KMS-11 (cell line): Measurements from ENCODE around the gene NECAB3.

Experiments
- H2AFZ ChIP-seq: fragments of 200-600 bp; sonication (generic); 2 replicates; pipeline ENCODE4 v1.6.1; 2016; ENCODE audit warnings: antibody characterized with exemption, mixed run types, low read depth
- H3K27ac ChIP-seq: fragments of 200-600 bp; sonication (generic); 2 replicates; pipeline ENCODE4 v1.6.1; 2016; ENCODE audit warnings: mild to moderate bottlenecking, mixed run types
- H3K27me3 ChIP-seq: fragments of 200-600 bp; sonication (generic); 2 replicates; pipeline ENCODE4 v1.6.1; 2017; ENCODE audit warnings: mild to moderate bottlenecking, low read depth, mixed run types, moderate library complexity; ENCODE audit not compliant: insufficient read depth
- H3K36me3 ChIP-seq: fragments of 200-600 bp; sonication (generic); 2 replicates; pipeline ENCODE4 v1.6.1; 2017; ENCODE audit warnings: mild to moderate bottlenecking, mixed run types; ENCODE audit not compliant: insufficient read depth
- H3K4me1 ChIP-seq: fragments of 200-600 bp; sonication (generic); 2 replicates; pipeline ENCODE4 v1.6.1; 2016; ENCODE audit warnings: mild to moderate bottlenecking, low read depth, mixed run types; ENCODE audit not compliant: poor library complexity, severe bottlenecking
- H3K4me2 ChIP-seq: fragments of 200-600 bp; sonication (generic); 2 replicates; pipeline ENCODE4 v1.7.0; 2016; ENCODE audit warnings: mild to moderate bottlenecking, mixed run types
- H3K4me3 ChIP-seq: fragments of 200-600 bp; sonication (generic); IDR thresholded peaks from 2 replicates; pipeline ENCODE4 v1.6.1; 2017; ENCODE audit warnings: low read depth, low read length, mixed read lengths; ENCODE audit not compliant: insufficient read depth
- H3K79me2 ChIP-seq: fragments of 200-600 bp; sonication (generic); 2 replicates; pipeline ENCODE4 v1.6.1; 2016; ENCODE audit warnings: low read depth, mixed run types; ENCODE audit not compliant: insufficient read depth
- H3K9ac ChIP-seq: fragments of 200-600 bp; sonication (generic); 2 replicates; pipeline ENCODE4 v1.6.1; 2016; ENCODE audit warnings: mild to moderate bottlenecking, mixed run types
- H4K20me1 ChIP-seq: fragments of 200-600 bp; sonication (generic); 2 replicates; pipeline ENCODE4 v1.6.1; 2016; ENCODE audit warnings: mild to moderate bottlenecking, mixed run types; ENCODE audit not compliant: insufficient read depth
- TF ChIP-seq, protein P1 (sequence below): fragments of 200-600 bp; sonication (generic); conservative IDR thresholded peaks from 2 replicates; pipeline ENCODE4 v1.6.1; 2017; ENCODE audit warnings: low read depth, mild to moderate bottlenecking, antibody characterized with exemption, low read length, moderate library complexity, mixed read lengths

The NECAB3 gene

DNA sequence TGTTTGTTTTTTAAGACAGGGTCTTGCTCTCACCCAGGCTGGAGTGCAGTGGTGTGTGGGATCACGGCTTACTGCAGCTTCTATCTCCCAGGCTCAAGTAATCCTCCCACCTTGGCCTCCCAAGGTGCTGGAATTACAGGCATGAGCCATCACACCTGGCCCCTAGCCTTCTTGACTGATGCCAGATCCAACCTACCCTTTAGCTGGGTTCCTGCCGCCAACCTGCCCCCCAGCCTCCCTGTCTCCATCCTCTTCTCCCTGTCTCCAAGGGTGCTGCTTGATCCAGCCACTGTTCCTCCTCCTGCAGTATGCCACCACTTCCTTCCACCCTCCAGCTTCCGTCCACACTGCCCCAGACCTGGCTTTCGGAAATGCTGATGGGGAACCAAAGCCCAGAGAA, 15.3 kb downstream of the NECAB3 start:
- H3K4me1 ChIP-seq = peaks cover 21% of the 10 kb centered on the region
- TF ChIP-seq, protein P1, sequence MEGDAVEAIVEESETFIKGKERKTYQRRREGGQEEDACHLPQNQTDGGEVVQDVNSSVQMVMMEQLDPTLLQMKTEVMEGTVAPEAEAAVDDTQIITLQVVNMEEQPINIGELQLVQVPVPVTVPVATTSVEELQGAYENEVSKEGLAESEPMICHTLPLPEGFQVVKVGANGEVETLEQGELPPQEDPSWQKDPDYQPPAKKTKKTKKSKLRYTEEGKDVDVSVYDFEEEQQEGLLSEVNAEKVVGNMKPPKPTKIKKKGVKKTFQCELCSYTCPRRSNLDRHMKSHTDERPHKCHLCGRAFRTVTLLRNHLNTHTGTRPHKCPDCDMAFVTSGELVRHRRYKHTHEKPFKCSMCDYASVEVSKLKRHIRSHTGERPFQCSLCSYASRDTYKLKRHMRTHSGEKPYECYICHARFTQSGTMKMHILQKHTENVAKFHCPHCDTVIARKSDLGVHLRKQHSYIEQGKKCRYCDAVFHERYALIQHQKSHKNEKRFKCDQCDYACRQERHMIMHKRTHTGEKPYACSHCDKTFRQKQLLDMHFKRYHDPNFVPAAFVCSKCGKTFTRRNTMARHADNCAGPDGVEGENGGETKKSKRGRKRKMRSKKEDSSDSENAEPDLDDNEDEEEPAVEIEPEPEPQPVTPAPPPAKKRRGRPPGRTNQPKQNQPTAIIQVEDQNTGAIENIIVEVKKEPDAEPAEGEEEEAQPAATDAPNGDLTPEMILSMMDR = no peak
- H3K27me3 ChIP-seq = no peaks in the 10 kb centered on the region
- H3K4me3 ChIP-seq = no peak overlapping the region
- H3K36me3 ChIP-seq = no peaks in the 10 kb centered on the region
- no peak overlapping the region for H2AFZ ChIP-seq
- no peak overlapping the region for H3K9ac ChIP-seq
- H3K27ac ChIP-seq = no peak overlapping the region
- H3K4me2 ChIP-seq = no peak overlapping the region
- H4K20me1 ChIP-seq = no peaks in the 10 kb centered on the region
- H3K79me2 ChIP-seq = no peaks in the 10 kb centered on the region

DNA sequence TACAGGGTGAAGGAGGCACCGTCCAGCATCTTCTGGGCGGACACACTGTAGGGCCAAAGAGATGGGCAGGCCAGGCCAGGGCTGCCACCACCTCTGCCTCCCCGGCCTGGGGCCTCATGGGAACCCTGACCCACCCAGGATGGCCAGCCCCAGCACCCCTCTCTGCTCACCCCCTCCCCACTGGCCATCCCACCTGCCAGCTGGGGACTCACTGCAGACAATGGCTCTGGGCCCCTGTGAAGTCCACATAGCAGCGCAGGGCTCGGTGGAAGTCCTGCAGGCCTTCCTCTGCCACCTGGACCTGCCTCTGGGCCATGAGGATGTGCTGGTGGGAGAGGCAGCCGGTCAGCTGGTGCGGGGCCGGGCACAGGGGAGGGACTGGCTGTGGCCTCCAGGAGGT, 15.7 kb downstream of the NECAB3 start:
- Histone ChIP-seq H3K36me3 (no peaks in the 10 kb centered on the region), H3K9ac (no peak overlapping the region), H3K27me3 (no peaks in the 10 kb centered on the region), H3K79me2 (no peaks in the 10 kb centered on the region), H3K27ac (no peak overlapping the region), H4K20me1 (no peaks in the 10 kb centered on the region), H3K4me1 (peaks cover 25% of the 10 kb centered on the region), H3K4me2 (no peak overlapping the region), H2AFZ (no peak overlapping the region), H3K4me3 (no peak overlapping the region)
- TF ChIP-seq, protein P1 = no peak

DNA sequence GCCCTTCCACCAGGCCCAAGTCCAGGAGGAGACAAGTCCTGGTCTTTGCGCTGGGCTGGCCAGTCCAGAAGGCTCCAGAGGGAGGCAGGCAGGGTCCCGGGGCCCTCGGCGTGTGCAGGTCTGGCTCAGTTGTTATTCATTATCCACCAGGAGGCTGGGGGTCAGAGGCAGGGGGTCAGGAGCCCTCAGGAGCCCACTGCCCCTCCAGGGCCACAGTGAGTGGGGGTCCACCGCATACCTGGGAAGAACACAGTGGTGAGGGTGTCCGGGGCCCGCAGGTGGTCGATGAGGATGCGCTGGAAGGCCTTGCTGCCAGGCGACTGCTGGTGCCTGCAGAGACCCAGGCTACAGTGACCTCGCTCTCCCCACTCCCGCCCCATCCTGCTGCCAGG, 16.5 kb downstream of the NECAB3 start:
- TF ChIP-seq, protein P1 = no peak
- Histone ChIP-seq H3K4me2 (no peak overlapping the region), H3K36me3 (no peaks in the 10 kb centered on the region), H3K27me3 (no peaks in the 10 kb centered on the region), H3K79me2 (no peaks in the 10 kb centered on the region), H3K9ac (no peak overlapping the region), H3K27ac (no peak overlapping the region), H2AFZ (no peak overlapping the region), H3K4me1 (peaks cover 28% of the 10 kb centered on the region), H4K20me1 (no peaks in the 10 kb centered on the region), H3K4me3 (no peak overlapping the region)

DNA sequence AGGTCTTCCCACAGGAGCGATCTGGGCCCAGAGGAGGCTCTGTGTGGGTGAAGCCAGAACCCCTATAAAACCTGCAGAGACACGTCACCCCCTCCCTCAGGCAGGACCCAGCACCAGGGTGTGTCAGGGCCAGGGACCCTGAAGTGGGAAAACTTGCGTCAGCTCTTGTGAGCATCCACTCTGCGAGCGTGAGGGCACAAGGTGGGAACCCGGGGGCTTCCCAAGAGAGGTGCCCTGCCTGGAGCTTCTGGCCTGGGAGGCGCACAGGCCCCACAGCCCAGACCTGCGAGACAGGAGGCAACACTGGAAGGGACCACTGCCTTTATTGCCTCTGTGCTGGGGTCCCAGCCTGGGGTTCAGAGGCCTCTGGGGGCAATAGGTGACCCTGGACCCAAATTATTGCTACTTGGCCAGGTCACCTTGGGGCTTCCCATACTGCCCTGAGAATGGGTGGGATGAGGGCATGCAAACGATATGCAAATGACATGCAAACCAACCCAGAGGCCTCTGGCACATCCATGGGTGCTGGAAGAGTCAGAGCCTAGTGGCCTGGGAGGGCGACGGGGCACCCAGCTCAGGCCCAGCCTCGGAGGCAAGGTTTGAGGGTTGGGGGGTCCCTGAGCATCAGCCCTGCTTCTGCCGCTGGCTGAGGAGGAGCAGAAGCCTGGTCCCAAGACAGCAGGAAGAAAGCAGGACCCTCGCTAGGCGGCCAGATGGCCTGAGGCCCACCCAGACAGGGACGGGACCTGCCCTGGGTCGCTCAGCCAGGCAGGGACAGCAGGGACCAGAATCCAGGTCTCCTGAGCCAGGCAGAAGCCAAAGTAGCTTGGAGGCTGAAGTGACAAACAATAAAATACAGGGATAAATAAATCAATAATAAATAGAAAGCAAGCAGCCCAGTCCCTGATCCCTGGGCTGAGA, 17.2 kb downstream of the NECAB3 start:
- Histone ChIP-seq H3K27ac (no peak overlapping the region), H2AFZ (no peak overlapping the region), H3K9ac (no peak overlapping the region), H3K79me2 (no peaks in the 10 kb centered on the region), H4K20me1 (no peaks in the 10 kb centered on the region), H3K27me3 (no peaks in the 10 kb centered on the region), H3K4me2 (no peak overlapping the region), H3K4me1 (peaks cover 27% of the 10 kb centered on the region), H3K4me3 (no peak overlapping the region), H3K36me3 (no peaks in the 10 kb centered on the region)
- TF ChIP-seq, protein P1 = no peak
